Fibroblast of lung (primary cell): Measurements from ENCODE around the gene NR2F6. TPM values are rescaled to one million over a fixed set of nuclear protein-coding genes. Genes with fewer than 3 reads are reported as not detected.

Experiments
- DNase-seq, 2 donors: peaks; one replicate each; pipeline versions ENCODE4 v3.0.0 to v3.0.0-alpha.2; 2010; ENCODE audit warnings: low read depth in 2 of 2
- H2AFZ ChIP-seq: 2 replicates; pipeline ENCODE4 v1.5.1; 2012; ENCODE audit warnings: low read length, control low read depth, inconsistent platforms
- H3K27ac ChIP-seq: 2 replicates; pipeline ENCODE4 v1.5.1; 2011; ENCODE audit warnings: low read length, control low read depth; ENCODE audit not compliant: insufficient read depth
- H3K27me3 ChIP-seq: 2 replicates; pipeline ENCODE4 v1.5.1; 2011; ENCODE audit warnings: mild to moderate bottlenecking, low read length; ENCODE audit not compliant: control insufficient read depth, insufficient read depth
- H3K36me3 ChIP-seq: 2 replicates; pipeline ENCODE4 v1.5.1; 2011; ENCODE audit warnings: low read length; ENCODE audit not compliant: control insufficient read depth, insufficient read depth
- H3K4me1 ChIP-seq: 2 replicates; pipeline ENCODE4 v1.5.1; 2011; ENCODE audit warnings: low read length; ENCODE audit not compliant: control insufficient read depth, insufficient read depth; ENCODE audit errors: extremely low read depth
- H3K4me2 ChIP-seq: 2 replicates; pipeline ENCODE4 v1.5.1; 2011; ENCODE audit warnings: low read length, control low read depth; ENCODE audit not compliant: insufficient read depth; ENCODE audit errors: extremely low read depth
- H3K4me3 ChIP-seq, 4 experiments: fragments of 200-600 bp in 1 of 4; sonication (generic) in 1 of 4; replicated peaks in 1 of 4; 2 replicates each; pipeline ENCODE4 v1.5.1; 2011 to 2016; ENCODE audit warnings: low read length in 4 of 4, low read depth in 3 of 4, mild to moderate bottlenecking in 3 of 4, control low read depth in 2 of 4, inconsistent platforms in 1 of 4, mixed read lengths in 1 of 4; ENCODE audit not compliant: insufficient read depth in 1 of 4; ENCODE audit errors: control extremely low read depth in 1 of 4
- H3K79me2 ChIP-seq: 2 replicates; pipeline ENCODE4 v1.5.1; 2012; ENCODE audit warnings: mild to moderate bottlenecking, low read length, inconsistent platforms; ENCODE audit not compliant: control insufficient read depth, insufficient read depth
- H3K9ac ChIP-seq: 2 replicates; pipeline ENCODE4 v1.5.1; 2011; ENCODE audit warnings: mild to moderate bottlenecking, low read length, control low read depth; ENCODE audit not compliant: insufficient read depth
- H3K9me3 ChIP-seq: 2 replicates; pipeline ENCODE4 v1.5.1; 2012; ENCODE audit warnings: low read depth, low read length; ENCODE audit not compliant: control insufficient read depth, insufficient read depth
- H4K20me1 ChIP-seq: 2 replicates; pipeline ENCODE4 v1.5.1; 2011; ENCODE audit warnings: low read length; ENCODE audit not compliant: control insufficient read depth, insufficient read depth; ENCODE audit errors: extremely low read depth
- CTCF ChIP-seq, 2 donors: IDR thresholded peaks in 1 of 2; conservative IDR thresholded peaks in 1 of 2; 1 replicate in 1 of 2; 2 replicates in 1 of 2; pipeline ENCODE4 v1.5.1; 2011 to 2012; ENCODE audit warnings: low read length in 2 of 2, control low read depth in 1 of 2, inconsistent platforms in 1 of 2, low read depth in 1 of 2, mild to moderate bottlenecking in 1 of 2
- EZH2 ChIP-seq: IDR thresholded peaks from 2 replicates; pipeline ENCODE4 v1.5.1; 2012; ENCODE audit warnings: low read length, control low read depth, mild to moderate bottlenecking; ENCODE audit errors: missing control alignments
- polyA plus RNA-seq, 2 donors: library from polyadenylated mRNA; depleted of rRNA in 1 of 2; stranded (reverse) in 1 of 2; unstranded in 1 of 2; fragments of >200 nt; gene quantifications; 2 replicates each; pipeline ENCODE4 v1.2.1, GENCODE V29; 2011 to 2012; ENCODE audit warnings: missing spikeins in 1 of 2
- total RNA-seq: library from RNA; depleted of rRNA; stranded (reverse); fragments of >200 nt; gene quantifications from 2 replicates; pipeline ENCODE4 v1.2.1, GENCODE V29; 2014

Gene NR2F6
- total and polyA plus RNA-seq, 2 donors (not counting 1 experiment from before 2014, with no cell fraction given), result 9.6 to 42.4 TPM

- Histone ChIP-seq H2AFZ (no peak overlapping the region), H3K4me1 (no peaks in the 10 kb centered on the region), H3K27ac (no peak overlapping the region), H3K9ac (no peak overlapping the region), H3K36me3 (no peaks in the 10 kb centered on the region), H3K79me2 (no peaks in the 10 kb centered on the region), H3K27me3 (no peaks in the 10 kb centered on the region), H4K20me1 (no peaks in the 10 kb centered on the region), H3K9me3 (no peaks in the 10 kb centered on the region), H3K4me2 (no peak overlapping the region), H3K4me3 (no peak overlapping the region)
- DNase-seq, result no peak
- TF ChIP-seq CTCF (conservative IDR thresholded peaks at IDR 0.05 in 1 of 2, IDR thresholded peaks at IDR 0.05 in 1 of 2; ENCODE audit: low read depth in 1 of 2, low read length in 2 of 2), result no peak
- no peak for TF ChIP-seq EZH2
Measured at GRCh38 chr19:17256130-17256529, 10.4 kb upstream of the NR2F6 start.

- Histone ChIP-seq H3K79me2 (no peaks in the 10 kb centered on the region), H3K36me3 (no peaks in the 10 kb centered on the region), H3K9ac (no peak overlapping the region), H3K4me2 (no peak overlapping the region), H3K4me3 (no peak overlapping the region), H4K20me1 (no peaks in the 10 kb centered on the region), H3K9me3 (no peaks in the 10 kb centered on the region), H3K27ac (no peak overlapping the region), H3K27me3 (no peaks in the 10 kb centered on the region), H3K4me1 (no peaks in the 10 kb centered on the region), H2AFZ (no peak overlapping the region)
- no peak for DNase-seq
- no peak for TF ChIP-seq CTCF (conservative IDR thresholded peaks at IDR 0.05 in 1 of 2, IDR thresholded peaks at IDR 0.05 in 1 of 2; ENCODE audit: low read depth in 1 of 2, low read length in 2 of 2)
- TF ChIP-seq EZH2, result no peak
Measured at GRCh38 chr19:17255150-17255621, 9.5 kb upstream of the NR2F6 start.

GRCh38 chr19:17254636-17255035, 8.9 kb upstream of the NR2F6 start:
- no peaks in the 10 kb centered on the region for H4K20me1 ChIP-seq

More at GRCh38 chr19:17254636-17255035, 8.9 kb upstream of the NR2F6 start:
- no peaks in the 10 kb centered on the region for H3K27me3 ChIP-seq
- H3K36me3 ChIP-seq, result no peaks in the 10 kb centered on the region
- H3K27ac ChIP-seq, result no peak overlapping the region
- no peak overlapping the region for H3K4me2 ChIP-seq
- H3K4me3 ChIP-seq, result no peak overlapping the region
- H3K4me1 ChIP-seq, result no peaks in the 10 kb centered on the region
- H3K79me2 ChIP-seq, result no peaks in the 10 kb centered on the region
- no peak overlapping the region for H3K9ac ChIP-seq
- no peak for TF ChIP-seq CTCF (conservative IDR thresholded peaks at IDR 0.05 in 1 of 2, IDR thresholded peaks at IDR 0.05 in 1 of 2; ENCODE audit: low read depth in 1 of 2, low read length in 2 of 2)
- TF ChIP-seq EZH2, result no peak
- DNase-seq, result no peak
- H3K9me3 ChIP-seq, result no peaks in the 10 kb centered on the region
- no peak overlapping the region for H2AFZ ChIP-seq
